Activated CD4-positive, alpha-beta memory T cell treated with anti-CD3 and anti-CD28 coated beads for 36 hours (primary cell): Measurements from ENCODE around the gene AMER1. TPM values are rescaled to one million over a fixed set of nuclear protein-coding genes. Genes with fewer than 3 reads are reported as not detected.

ENCODE experiments used
- CTCF ChIA-PET: fragments of 350-600 bp; sonication (Branson Sonifier 250); formaldehyde crosslinking; loops from one replicate; lab custom pipeline; 2021; ENCODE audit warnings: antibody characterized with exemption, inconsistent platforms; lab: Charles Lee
- POLR2A ChIA-PET: fragments of 350-600 bp; sonication (Branson Sonifier 250); formaldehyde crosslinking; loops from one replicate; lab custom pipeline; 2021; ENCODE audit warnings: antibody characterized with exemption; lab: Charles Lee
- DNase-seq: peaks from one replicate; pipeline ENCODE4 v3.0.0-alpha.2; 2020
- H3K27ac Mint-ChIP-seq: one replicate; pipeline ENCODE4 v1.8.0; 2021; ENCODE audit warnings: mixed read lengths
- H3K27me3 Mint-ChIP-seq: one replicate; pipeline ENCODE4 v1.8.0; 2021; ENCODE audit warnings: mixed read lengths
- H3K36me3 Mint-ChIP-seq: one replicate; pipeline ENCODE4 v1.8.0; 2021; ENCODE audit warnings: mixed read lengths
- H3K4me1 Mint-ChIP-seq: one replicate; pipeline ENCODE4 v1.8.0; 2021; ENCODE audit warnings: low read depth, mixed read lengths
- H3K4me3 Mint-ChIP-seq: one replicate; pipeline ENCODE4 v1.8.0; 2021; ENCODE audit warnings: mild to moderate bottlenecking, mixed read lengths
- H3K9me3 Mint-ChIP-seq: one replicate; pipeline ENCODE4 v1.8.0; 2021; ENCODE audit warnings: mixed read lengths
- intact Hi-C: fragments of 100-400 bp; cut with micrococcal nuclease; formaldehyde crosslinking; loops from one replicate; pipeline ENCODE4 v1.15.1; 2023
- total RNA-seq, 2 experiments: library from RNA; stranded (reverse); gene quantifications; one replicate each; pipeline ENCODE4 v1.2.3, GENCODE V29; 2021

AMER1 gene
- total RNA-seq, 2 experiments from 2014 or later, result 2.5 to 2.7 TPM

GRCh38 chrX:64169988-64170387 lies 35.5 kb downstream of the AMER1 start:
- ChIA-PET POLR2A (no interaction called here), CTCF (no interaction called here)
- H3K36me3 Mint-ChIP-seq, result no peaks in the 10 kb centered on the region
- intact Hi-C loops, result no loop called here
- no peak overlapping the region for H3K4me3 Mint-ChIP-seq
- H3K27ac Mint-ChIP-seq, result no peak overlapping the region
- H3K4me1 Mint-ChIP-seq, result no peaks in the 10 kb centered on the region
- no peaks in the 10 kb centered on the region for H3K9me3 Mint-ChIP-seq
- no peak for DNase-seq
- no peaks in the 10 kb centered on the region for H3K27me3 Mint-ChIP-seq

- Mint-ChIP-seq H3K27ac (no peak overlapping the region), H3K9me3 (peaks cover 31% of the 10 kb centered on the region), H3K4me3 (no peak overlapping the region), H3K27me3 (no peaks in the 10 kb centered on the region), H3K36me3 (no peaks in the 10 kb centered on the region), H3K4me1 (no peaks in the 10 kb centered on the region)
- no peak for DNase-seq
- ChIA-PET POLR2A (no interaction called here), CTCF (no interaction called here)
- intact Hi-C loops, result no loop called here
Measured at GRCh38 chrX:64152857-64153256, 52.7 kb downstream of the AMER1 start.

- intact Hi-C loops, result no loop called here
- Mint-ChIP-seq H3K9me3 (peaks cover 34% of the 10 kb centered on the region), H3K27me3 (no peaks in the 10 kb centered on the region), H3K27ac (no peak overlapping the region), H3K4me1 (no peaks in the 10 kb centered on the region), H3K36me3 (no peaks in the 10 kb centered on the region), H3K4me3 (no peak overlapping the region)
- ChIA-PET POLR2A (no interaction called here), CTCF (no interaction called here)
- no peak for DNase-seq
Measured at GRCh38 chrX:64151911-64152310, 53.6 kb downstream of the AMER1 start.

- CTCF ChIA-PET, result interaction anchor here (0.5 kb wide), 1 partner anchor 1081 kb away, joined by 3 read pairs; no protein-coding TSS in a partner anchor
- no peak for DNase-seq
- intact Hi-C loops, result no loop called here
- H3K9me3 Mint-ChIP-seq, result peaks cover 28% of the 10 kb centered on the region
- POLR2A ChIA-PET, result no interaction called here
- no peak overlapping the region for H3K4me3 Mint-ChIP-seq
- no peaks in the 10 kb centered on the region for H3K27me3 Mint-ChIP-seq
- no peak overlapping the region for H3K27ac Mint-ChIP-seq
- no peaks in the 10 kb centered on the region for H3K4me1 Mint-ChIP-seq
- H3K36me3 Mint-ChIP-seq, result no peaks in the 10 kb centered on the region
Measured at GRCh38 chrX:64150775-64151174, 54.7 kb downstream of the AMER1 start.

Other genes with a start within 250 kb of the AMER1 start
- not detected for gene ASB12, start 24.9 kb upstream of the AMER1 start, total RNA-seq
- gene MTMR8, start 189.7 kb upstream of the AMER1 start, total RNA-seq, result 1 to 10 TPM; 5.0 to 5.8 TPM